AG09309 (cell line): Measurements from ENCODE around the gene CTPS1.

Experiments
- DNase-seq: peaks from one replicate; pipeline ENCODE4 v3.0.0-alpha.2; 2010; ENCODE audit warnings: low read depth
- H3K4me3 ChIP-seq: 2 replicates; pipeline ENCODE4 v1.5.1; 2011; ENCODE audit warnings: mild to moderate bottlenecking, low read depth, low read length, moderate library complexity; ENCODE audit not compliant: control insufficient read depth
- CTCF ChIP-seq: IDR thresholded peaks from 2 replicates; pipeline ENCODE4 v1.5.1; 2011; ENCODE audit warnings: mild to moderate bottlenecking, low read depth, low read length, inconsistent platforms; ENCODE audit not compliant: insufficient read depth, control insufficient read depth; ENCODE audit errors: missing control alignments

CTPS1 gene

DNA sequence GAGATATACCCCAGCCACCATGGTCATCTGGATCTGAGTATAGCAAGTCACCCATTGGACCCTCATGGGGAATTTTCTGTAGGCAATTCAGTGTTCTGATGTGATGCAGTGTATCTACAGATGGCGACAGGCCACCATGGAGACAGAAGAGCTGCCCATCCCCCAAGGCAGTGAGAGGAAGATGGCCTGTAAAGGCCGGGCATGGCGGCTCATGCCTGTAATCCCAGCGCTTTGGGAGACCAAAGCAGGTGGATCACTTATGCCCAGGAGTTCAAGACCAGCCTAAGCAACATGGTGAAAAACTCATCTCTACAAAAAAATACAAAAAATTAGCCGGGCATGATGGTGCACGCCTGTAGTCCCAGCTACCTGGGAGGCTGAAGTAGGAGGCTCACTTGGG lies 41.1 kb upstream of the CTPS1 start:
- no peak for DNase-seq
- no peak for TF ChIP-seq CTCF
- H3K4me3 ChIP-seq: no peak overlapping the region

GRCh38 chr1:40939320-40940059 lies 40.0 kb upstream of the CTPS1 start:
- TF ChIP-seq CTCF: no peak
- H3K4me3 ChIP-seq: no peak overlapping the region
- peak; percentile 48 for DNase-seq

GRCh38 chr1:40944326-40944725 lies 35.2 kb upstream of the CTPS1 start:
- DNase-seq: peak; percentile 46
- peak; percentile 10 for TF ChIP-seq CTCF
- no peak overlapping the region for H3K4me3 ChIP-seq

DNA sequence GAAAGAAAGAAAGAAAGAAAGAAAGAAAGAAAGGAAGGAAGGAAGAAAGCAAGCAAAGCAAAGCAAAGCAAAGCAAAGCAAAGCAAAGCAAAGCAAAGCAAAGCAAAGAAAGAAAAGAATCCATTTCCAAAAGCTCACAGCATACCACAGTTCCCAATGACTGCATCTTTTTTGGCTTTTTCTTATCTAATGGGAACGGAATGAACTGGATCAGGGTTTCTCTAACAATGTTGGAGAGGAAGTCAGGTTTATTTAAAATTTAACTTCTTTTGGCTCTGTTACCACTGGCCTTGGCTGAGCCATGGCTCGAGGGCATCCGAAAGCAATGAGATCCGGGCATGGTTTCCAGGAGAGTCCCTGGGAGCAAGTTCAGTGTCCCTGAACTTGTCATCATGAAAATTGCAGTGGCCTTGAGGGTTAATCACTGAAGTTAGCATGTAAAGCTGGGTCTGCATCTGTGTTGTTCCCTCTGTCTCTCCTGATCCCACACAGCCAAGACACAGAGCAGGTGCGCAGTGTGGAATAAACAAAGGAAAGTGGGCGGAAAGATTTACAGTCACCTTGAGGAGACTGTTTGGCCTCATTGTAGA lies 34.6 kb upstream of the CTPS1 start:
- no peak for TF ChIP-seq CTCF
- H3K4me3 ChIP-seq: no peak overlapping the region
- no peak for DNase-seq

DNA sequence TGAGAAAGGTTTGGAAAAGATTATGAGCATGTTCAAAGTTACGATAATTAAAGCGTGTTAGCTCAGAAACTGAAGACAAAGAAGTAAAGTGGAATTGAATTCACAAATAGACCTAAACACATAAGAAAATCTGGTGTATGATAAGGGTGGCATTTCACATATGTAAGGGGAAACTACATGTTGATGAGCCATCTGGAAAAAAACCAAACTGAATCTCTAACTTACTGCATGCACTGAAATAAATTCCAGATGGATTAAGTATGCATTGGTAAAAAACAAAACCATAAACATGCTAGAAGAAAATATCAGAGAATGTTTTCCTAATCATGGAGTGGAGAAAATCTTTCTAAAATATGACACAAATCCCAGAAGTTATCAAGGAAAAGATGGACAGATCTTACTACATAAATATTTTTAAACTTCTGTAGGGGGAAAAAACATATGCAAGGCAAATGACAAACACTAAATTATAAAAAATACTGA lies 34.0 kb upstream of the CTPS1 start:
- no peak overlapping the region for H3K4me3 ChIP-seq
- no peak for DNase-seq

DNA sequence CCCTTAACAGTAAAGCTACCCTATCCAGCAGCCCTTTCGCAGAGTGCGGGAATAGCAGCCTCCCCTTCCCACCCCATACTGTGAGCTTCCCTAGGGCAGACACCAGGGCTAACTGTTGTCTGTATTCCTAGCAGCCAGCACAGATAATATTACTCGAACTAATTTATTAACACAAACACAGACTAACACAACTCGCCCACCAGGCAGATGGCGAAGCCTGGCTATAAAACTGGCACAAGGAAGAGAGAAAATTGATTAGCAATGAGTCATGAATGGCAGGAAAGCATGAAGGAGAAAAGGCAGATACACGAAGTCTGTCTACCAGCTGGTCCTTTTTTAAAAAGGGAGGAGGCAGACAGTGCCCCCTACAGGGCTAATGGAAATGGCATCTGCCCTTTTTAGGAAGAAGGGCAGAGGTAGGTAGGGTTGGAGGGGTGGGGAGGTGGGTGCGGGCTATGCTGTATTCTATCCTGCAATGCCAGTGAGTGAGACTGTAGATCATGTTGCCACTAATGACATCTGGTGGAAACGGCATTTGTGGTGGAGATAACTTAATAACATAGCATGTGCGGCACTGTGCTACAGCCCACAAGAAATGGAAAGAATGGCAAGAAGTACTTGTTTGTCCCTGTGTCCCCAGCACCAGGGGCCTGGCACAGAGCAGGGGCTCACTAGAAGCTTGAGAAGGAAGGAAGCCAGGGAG lies 30.6 kb upstream of the CTPS1 start:
- TF ChIP-seq CTCF: peak; percentile 85
- DNase-seq: peak; percentile 43
- H3K4me3 ChIP-seq: no peak overlapping the region

More for the DNA sequence above, 34.0 kb upstream of the CTPS1 start:
- no peak for TF ChIP-seq CTCF
